ENCODE measurements around the gene RCAN2. TPM values are rescaled to one million over a fixed set of nuclear protein-coding genes. Genes with fewer than 3 reads are reported as not detected.

RCAN2 gene
- total and polyA plus RNA-seq, 9 of the 15 experiments (the other 6 are each of a cell fraction or from before 2014, with no cell fraction given) = 0.04 TPM; not detected in 8

DNA sequence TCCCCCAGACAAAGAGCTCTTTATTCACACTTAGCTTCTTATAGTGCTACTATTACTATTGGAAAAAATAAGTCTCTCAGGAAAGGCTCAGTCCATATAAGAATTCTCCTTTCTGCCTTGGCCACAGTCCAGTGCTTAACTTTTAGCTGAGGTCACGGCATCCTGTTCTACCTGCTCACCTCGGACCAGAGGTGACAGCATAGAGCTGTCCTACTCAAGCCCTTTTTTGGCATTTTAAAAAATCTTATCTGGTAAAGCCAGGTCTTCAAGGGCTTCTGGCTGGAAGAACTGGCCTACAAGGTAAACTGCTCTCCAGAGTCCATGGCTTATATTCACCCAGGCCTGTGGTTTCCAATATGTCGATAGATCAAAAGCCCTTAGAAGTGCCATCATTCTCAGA is 109.7 kb downstream of the RCAN2 start (continued):
- TF ChIP-seq HDGF (IDR thresholded peaks at IDR 0.05) (no peak), ZNF134 (CRISPR knock-in tag; conservative IDR thresholded peaks at IDR 0.05) (no peak)

DNA sequence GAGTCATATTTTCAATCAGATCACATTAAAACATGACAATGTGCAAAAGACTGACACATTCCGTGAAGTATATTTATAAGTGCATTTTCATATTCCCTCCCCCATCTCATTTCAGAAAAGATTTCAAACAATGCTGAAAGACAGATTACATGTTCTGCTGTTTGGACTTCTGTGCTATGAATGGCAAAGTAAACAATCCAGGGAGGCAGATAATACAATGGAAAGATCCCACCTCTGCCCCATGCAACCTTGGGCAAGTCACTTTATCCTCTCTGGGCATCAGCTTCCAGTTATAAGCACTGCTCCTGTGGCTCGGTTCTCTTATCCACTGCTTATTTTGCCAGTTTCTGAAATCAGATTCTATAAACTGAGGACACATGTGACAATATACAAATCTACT is 110.2 kb downstream of the RCAN2 start:
- H3K79me2 ChIP-seq (ENCODE audit: control insufficient read depth, insufficient read depth, low read length) = no peaks in the 10 kb centered on the region
- no peak overlapping the region for H3K9ac ChIP-seq (ENCODE audit: insufficient read depth in 1 of 2, low read depth in 2 of 2, low read length in 2 of 2)
- H3K4me1 ChIP-seq (replicated peaks in 1 of 2; ENCODE audit: control insufficient read depth in 2 of 2, insufficient read depth in 2 of 2, low read length in 2 of 2) = no peaks in the 10 kb centered on the region
- H3K27ac ChIP-seq (ENCODE audit: extremely low read depth, low read depth, low read length) = no peak overlapping the region
- intact Hi-C loops (cut with micrococcal nuclease) = no loop called here
- H3K4me3 ChIP-seq = no peak overlapping the region
- ChIA-PET CTCF (ENCODE audit: low intra/inter-chr PET ratio) (no interaction called here), POLR2A (no interaction called here)
- FAIRE-seq (no peak), ATAC-seq (no peak), DNase-seq (ENCODE audit: extremely low read depth in 1 of 4, low spot score in 3 of 4) (no peak)
- H3K9me3 ChIP-seq (replicated peaks; ENCODE audit: control insufficient read depth, insufficient read depth, low read depth, low read length) = no peaks in the 10 kb centered on the region
- in situ Hi-C loops (cut with MboI) = no loop called here
- BruUV-seq (replicated peaks) = no TSS peak
- WGBS (ENCODE audit: insufficient coverage, low coverage, missing lambda C conversion rate) = 0% methylated on average over 2 of the region's 2 CpGs
- H3K36me3 ChIP-seq (ENCODE audit: control insufficient read depth, insufficient read depth, low read length) = no peaks in the 10 kb centered on the region
- H3K27me3 ChIP-seq (ENCODE audit: control insufficient read depth in 2 of 2, insufficient read depth in 2 of 2, low read length in 2 of 2) = no peaks in the 10 kb centered on the region
- no peaks in the 10 kb centered on the region for H4K20me1 ChIP-seq (replicated peaks; ENCODE audit: control insufficient read depth, insufficient read depth, low read length)
- no peaks in the 10 kb centered on the region for H3K9me1 ChIP-seq (ENCODE audit: control insufficient read depth, insufficient read depth, low read length)
- no peak overlapping the region for H2AFZ ChIP-seq (ENCODE audit: low read depth, low read length)
- TF ChIP-seq PPARD (CRISPR knock-in tag; IDR thresholded peaks at IDR 0.05) (no peak), MECOM (CRISPR knock-in tag; IDR thresholded peaks at IDR 0.05) (no peak), HDAC8 (tag; IDR thresholded peaks at IDR 0.05) (no peak), FOXM1 (IDR thresholded peaks at IDR 0.05; ENCODE audit: low read depth) (no peak), FOXM1 (CRISPR knock-in tag; IDR thresholded peaks at IDR 0.05; ENCODE audit: low read depth) (no peak), SMARCE1 (IDR thresholded peaks at IDR 0.05) (no peak), LEF1 (IDR thresholded peaks at IDR 0.05) (no peak), BMI1 (IDR thresholded peaks at IDR 0.05; ENCODE audit: low read length) (no peak)
- H3K4me2 ChIP-seq (ENCODE audit: insufficient read depth, low read length) = no peak overlapping the region

All from K562 (cell line).